Keratinocyte (primary cell): ENCODE data around the gene CLMN. TPM values are rescaled to one million over a fixed set of nuclear protein-coding genes. Genes with fewer than 3 reads are reported as not detected.

Experiments
- DNase-seq: peaks from one replicate; pipeline ENCODE4 v3.0.0-alpha.2; 2011; ENCODE audit warnings: low read depth, missing footprints, low spot score
- FAIRE-seq: peaks from 2 replicates; lab custom pipeline; 2011; peaks lifted over from hg19 to GRCh38; lab: Jason Lieb, UNC
- H2AFZ ChIP-seq: 2 replicates; pipeline ENCODE4 v1.6.0; 2012; ENCODE audit warnings: low read length, control low read depth, inconsistent platforms; ENCODE audit not compliant: control insufficient read depth
- H3K27ac ChIP-seq: 2 replicates; pipeline ENCODE4 v1.5.1; 2011; ENCODE audit warnings: low read length; ENCODE audit not compliant: control insufficient read depth, insufficient read depth
- H3K27me3 ChIP-seq: 3 replicates; pipeline ENCODE4 v1.6.0; 2011; ENCODE audit warnings: low read length; ENCODE audit not compliant: control insufficient read depth, insufficient read depth; ENCODE audit errors: extremely low read depth
- H3K36me3 ChIP-seq, 2 experiments: 2 replicates in 1 of 2; 3 replicates in 1 of 2; pipeline ENCODE4 v1.5.1; 2011; ENCODE audit warnings: low read length in 2 of 2, mild to moderate bottlenecking in 1 of 2; ENCODE audit not compliant: control insufficient read depth in 2 of 2, insufficient read depth in 2 of 2; ENCODE audit errors: extremely low read depth in 1 of 2
- H3K4me1 ChIP-seq: 3 replicates; pipeline ENCODE4 v1.5.1; 2011; ENCODE audit warnings: low read length; ENCODE audit not compliant: control insufficient read depth, insufficient read depth; ENCODE audit errors: extremely low read depth
- H3K4me2 ChIP-seq: 3 replicates; pipeline ENCODE4 v1.6.0; 2011; ENCODE audit warnings: low read depth, low read length; ENCODE audit not compliant: control insufficient read depth, insufficient read depth; ENCODE audit errors: extremely low read depth
- H3K4me3 ChIP-seq, 3 experiments: fragments of 200-600 bp in 1 of 3; sonication (generic) in 1 of 3; 2 replicates in 2 of 3; 3 replicates in 1 of 3; pipeline ENCODE4 v1.5.1; 2011 to 2016; ENCODE audit warnings: low read length in 3 of 3, mild to moderate bottlenecking in 3 of 3, control low read depth in 2 of 3, inconsistent platforms in 1 of 3, low read depth in 1 of 3, mixed read lengths in 1 of 3, mixed run types in 1 of 3, moderate library complexity in 1 of 3; ENCODE audit not compliant: control insufficient read depth in 2 of 3, insufficient read depth in 2 of 3; ENCODE audit errors: extremely low read depth in 1 of 3
- H3K79me2 ChIP-seq: 2 replicates; pipeline ENCODE4 v1.6.0; 2012; ENCODE audit warnings: low read length; ENCODE audit not compliant: control insufficient read depth, insufficient read depth
- H3K9ac ChIP-seq: 3 replicates; pipeline ENCODE4 v1.6.0; 2011; ENCODE audit warnings: low read length; ENCODE audit not compliant: control insufficient read depth, insufficient read depth; ENCODE audit errors: extremely low read depth
- H3K9me1 ChIP-seq: 3 replicates; pipeline ENCODE4 v1.6.0; 2011; ENCODE audit warnings: low read length; ENCODE audit not compliant: control insufficient read depth, insufficient read depth; ENCODE audit errors: extremely low read depth
- H3K9me3 ChIP-seq: 2 replicates; pipeline ENCODE4 v1.5.1; 2012; ENCODE audit warnings: low read depth, low read length; ENCODE audit not compliant: control insufficient read depth
- H4K20me1 ChIP-seq: 3 replicates; pipeline ENCODE4 v1.6.0; 2011; ENCODE audit warnings: low read length; ENCODE audit not compliant: control insufficient read depth, insufficient read depth; ENCODE audit errors: extremely low read depth
- CTCF ChIP-seq, 3 experiments: IDR thresholded peaks in 1 of 3; conservative IDR thresholded peaks in 1 of 3; optimal IDR thresholded peaks in 1 of 3; 2 replicates in 2 of 3; 3 replicates in 1 of 3; pipeline versions ENCODE3 to v1.5.1; 2011; ENCODE audit warnings: low read length in 3 of 3, mild to moderate bottlenecking in 3 of 3, moderate library complexity in 2 of 3, control low read depth in 1 of 3, inconsistent platforms in 1 of 3; ENCODE audit not compliant: insufficient read depth in 2 of 3; ENCODE audit errors: extremely low read depth in 1 of 3
- EZH2 ChIP-seq: IDR thresholded peaks from one replicate; pipeline ENCODE4 v1.6.1; 2012; ENCODE audit warnings: inconsistent platforms, mild to moderate bottlenecking, low read length, moderate library complexity
- dilution Hi-C: fragments of 300-500 bp; cut with MboI; formaldehyde crosslinking; loops from one replicate; pipeline ENCODE4 v1.7.0; 2020; ENCODE audit warnings: low sequenced_read_pairs; ENCODE audit not compliant: extremely low pct_ligation_motif_present
- polyA plus RNA-seq, 5 experiments: library from polyadenylated mRNA; depleted of rRNA in 3 of 5; stranded (reverse) in 3 of 5; stranded (forward) in 1 of 5; unstranded in 1 of 5; fragments of >200 nt; gene quantifications; 1 replicate in 1 of 5; 2 replicates in 3 of 5; 3 replicates in 1 of 5; pipeline versions ENCODE4 v1.2.1 to v1.2.3, GENCODE V29; 2011 to 2012; ENCODE audit warnings: missing spikeins in 2 of 5, low read depth in 1 of 5, low replicate concordance in 1 of 5

CLMN gene
- polyA plus RNA-seq, 1 donor (not counting 4 experiments of a cell fraction or from before 2014, with no cell fraction given): 6.1 TPM

DNA sequence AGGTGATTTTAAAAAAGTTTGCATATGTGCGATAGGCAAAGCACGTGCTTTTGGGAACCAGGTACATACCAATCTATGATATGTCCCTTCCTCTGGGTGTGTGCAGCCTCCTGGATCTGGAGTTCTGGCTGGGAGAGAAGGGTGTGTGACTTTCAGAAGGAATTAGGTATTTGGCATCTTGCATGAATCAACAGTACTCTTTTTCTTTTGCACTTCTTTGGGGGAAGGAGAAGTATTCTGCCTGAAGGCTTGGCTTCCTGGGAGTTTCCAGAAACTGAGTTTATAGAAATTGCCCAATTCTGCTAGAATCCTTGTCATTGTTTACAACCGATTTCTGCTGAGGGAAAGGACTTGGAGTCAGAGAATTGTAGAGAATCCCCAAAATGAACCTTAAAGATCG, 2.9 kb upstream of the CLMN start:
- DNase-seq: peak; percentile 60

GRCh38 chr14:95321693-95322455, 2.2 kb upstream of the CLMN start:
- Histone ChIP-seq H3K9me3 (no peaks in the 10 kb centered on the region), H3K4me3 (no peak overlapping the region), H3K9me1 (no peaks in the 10 kb centered on the region), H3K27me3 (no peaks in the 10 kb centered on the region), H3K4me1 (peaks cover 31% of the 10 kb centered on the region), H3K9ac (no peak overlapping the region), H4K20me1 (no peaks in the 10 kb centered on the region), H3K36me3 (no peaks in the 10 kb centered on the region), H3K4me2 (peak overlapping the region; percentile 41), H3K27ac (peak overlapping the region; percentile 77), H3K79me2 (no peaks in the 10 kb centered on the region), H2AFZ (no peak overlapping the region)
- TF ChIP-seq EZH2: no peak
- TF ChIP-seq CTCF (optimal IDR thresholded peaks at IDR 0.05 in 1 of 3, IDR thresholded peaks at IDR 0.05 in 1 of 3, conservative IDR thresholded peaks at IDR 0.05 in 1 of 3; ENCODE audit: extremely low read depth in 1 of 3, insufficient read depth in 2 of 3, low read length in 3 of 3): no peak
- FAIRE-seq (peak; percentile 39), DNase-seq (no peak)
- dilution Hi-C loops: no loop called here

More for the DNA sequence above, 2.9 kb upstream of the CLMN start:
- Histone ChIP-seq H3K4me1 (peaks cover 37% of the 10 kb centered on the region), H3K9ac (peak overlapping the region; percentile 33), H3K79me2 (no peaks in the 10 kb centered on the region), H3K4me2 (peak overlapping the region; percentile 59), H3K9me3 (no peaks in the 10 kb centered on the region), H3K4me3 (peak overlapping the region in 1 of 3 experiments; percentile 9), H3K27ac (peak overlapping the region; percentile 77), H2AFZ (no peak overlapping the region), H3K36me3 (no peaks in the 10 kb centered on the region), H3K9me1 (no peaks in the 10 kb centered on the region), H3K27me3 (no peaks in the 10 kb centered on the region), H4K20me1 (no peaks in the 10 kb centered on the region)
- TF ChIP-seq CTCF (optimal IDR thresholded peaks at IDR 0.05 in 1 of 3, IDR thresholded peaks at IDR 0.05 in 1 of 3, conservative IDR thresholded peaks at IDR 0.05 in 1 of 3; ENCODE audit: extremely low read depth in 1 of 3, insufficient read depth in 2 of 3, low read length in 3 of 3) (no peak), EZH2 (no peak)
- dilution Hi-C loops: no loop called here
- peak; percentile 92 for FAIRE-seq
